ENCODE data around the gene ATPAF2.

DNA sequence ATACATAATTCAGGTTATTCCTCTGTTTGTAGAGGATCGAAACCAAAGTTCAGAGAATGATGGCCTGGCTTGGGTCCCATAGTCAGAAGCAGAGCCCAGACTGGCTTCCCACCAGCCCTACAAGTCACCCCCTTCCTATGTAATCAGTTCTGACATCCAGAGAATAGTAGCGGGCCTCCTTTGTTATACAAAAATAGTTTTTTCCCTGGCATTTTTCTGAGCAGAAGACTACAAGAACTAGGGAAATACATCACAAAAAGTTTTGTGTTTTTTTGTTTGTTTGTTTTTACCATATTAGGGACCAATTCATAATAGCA lies 19.2 kb downstream of the ATPAF2 start:
- TF ChIP-seq, protein P1, sequence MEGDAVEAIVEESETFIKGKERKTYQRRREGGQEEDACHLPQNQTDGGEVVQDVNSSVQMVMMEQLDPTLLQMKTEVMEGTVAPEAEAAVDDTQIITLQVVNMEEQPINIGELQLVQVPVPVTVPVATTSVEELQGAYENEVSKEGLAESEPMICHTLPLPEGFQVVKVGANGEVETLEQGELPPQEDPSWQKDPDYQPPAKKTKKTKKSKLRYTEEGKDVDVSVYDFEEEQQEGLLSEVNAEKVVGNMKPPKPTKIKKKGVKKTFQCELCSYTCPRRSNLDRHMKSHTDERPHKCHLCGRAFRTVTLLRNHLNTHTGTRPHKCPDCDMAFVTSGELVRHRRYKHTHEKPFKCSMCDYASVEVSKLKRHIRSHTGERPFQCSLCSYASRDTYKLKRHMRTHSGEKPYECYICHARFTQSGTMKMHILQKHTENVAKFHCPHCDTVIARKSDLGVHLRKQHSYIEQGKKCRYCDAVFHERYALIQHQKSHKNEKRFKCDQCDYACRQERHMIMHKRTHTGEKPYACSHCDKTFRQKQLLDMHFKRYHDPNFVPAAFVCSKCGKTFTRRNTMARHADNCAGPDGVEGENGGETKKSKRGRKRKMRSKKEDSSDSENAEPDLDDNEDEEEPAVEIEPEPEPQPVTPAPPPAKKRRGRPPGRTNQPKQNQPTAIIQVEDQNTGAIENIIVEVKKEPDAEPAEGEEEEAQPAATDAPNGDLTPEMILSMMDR (IDR thresholded peaks at IDR 0.05 in 8 of 11, conservative IDR thresholded peaks at IDR 0.05 in 3 of 11) = no peak
- TF ChIP-seq POLR2AphosphoS5 (IDR thresholded peaks at IDR 0.05) (no peak), POLR2A (IDR thresholded peaks at IDR 0.05) (no peak)

Data from spleen (tissue), 7 donors.